NCI-H128 (cell line): Measurements from ENCODE around the gene ACTG1.

ENCODE experiments used
- DNase-seq: peaks from one replicate; lab custom pipeline; 2025; ENCODE audit not compliant: unreplicated experiment; lab: John Stamatoyannopoulos, UW

The ACTG1 gene

GRCh38 chr17:81545160-81545949 lies 32.8 kb upstream of the ACTG1 start:
- no peak for DNase-seq

- DNase-seq = no peak
Observed at GRCh38 chr17:81544281-81544974, 31.8 kb upstream of the ACTG1 start.

- no peak for DNase-seq
Observed at GRCh38 chr17:81543756-81544155, 31.2 kb upstream of the ACTG1 start.

GRCh38 chr17:81543339-81543675 lies 30.7 kb upstream of the ACTG1 start:
- DNase-seq = no peak

- no peak for DNase-seq
Observed at GRCh38 chr17:81542431-81543338, 30.1 kb upstream of the ACTG1 start.

- DNase-seq = no peak
Observed at GRCh38 chr17:81541123-81541522, 28.5 kb upstream of the ACTG1 start.

GRCh38 chr17:81540676-81541027 lies 28.1 kb upstream of the ACTG1 start:
- DNase-seq = no peak

GRCh38 chr17:81539961-81540675 lies 27.5 kb upstream of the ACTG1 start:
- DNase-seq = no peak

- no peak for DNase-seq
Observed at GRCh38 chr17:81539571-81539900, 26.9 kb upstream of the ACTG1 start.

- no peak for DNase-seq
Observed at GRCh38 chr17:81538651-81539570, 26.3 kb upstream of the ACTG1 start.

- peak; percentile 61 for DNase-seq
Observed at GRCh38 chr17:81537856-81538555, 25.4 kb upstream of the ACTG1 start.

- DNase-seq = peak; percentile 51
Observed at GRCh38 chr17:81537343-81537855, 24.8 kb upstream of the ACTG1 start.

GRCh38 chr17:81536299-81537290 lies 24.0 kb upstream of the ACTG1 start:
- DNase-seq = no peak

GRCh38 chr17:81535480-81536298 lies 23.1 kb upstream of the ACTG1 start:
- no peak for DNase-seq

- no peak for DNase-seq
Observed at GRCh38 chr17:81535007-81535328, 22.4 kb upstream of the ACTG1 start.

- DNase-seq = no peak
Observed at GRCh38 chr17:81534157-81535006, 21.8 kb upstream of the ACTG1 start.
